NCI-H2029 treated with DMSO at 0.1 percent for 48 hours (cell line): ENCODE data around the gene NUDT13.

Experiments
- DNase-seq: peaks from one replicate; lab custom pipeline; 2025; lab: John Stamatoyannopoulos, UW

The NUDT13 gene

GRCh38 chr10:73110345-73110849 lies at the start of gene NUDT13:
Gene NUDT13, plus strand, starts transcription at chr10:73110455. Its CDS starts 3,911 bp downstream, at chr10:73114366.
- DNase-seq = peak; percentile 41

GRCh38 chr10:73060738-73061635 lies 49.3 kb upstream of the NUDT13 start:
- peak; percentile 23 for DNase-seq

- DNase-seq = no peak
These were observed 48.5 kb upstream of the NUDT13 start for GRCh38 chr10:73061743-73062142.

- DNase-seq = no peak
These were observed 44.8 kb upstream of the NUDT13 start for GRCh38 chr10:73065441-73065840.

GRCh38 chr10:73073627-73074026 lies 36.6 kb upstream of the NUDT13 start:
- no peak for DNase-seq

- no peak for DNase-seq
These were observed 34.4 kb upstream of the NUDT13 start for GRCh38 chr10:73075829-73076228.

GRCh38 chr10:73076360-73077183 lies 33.7 kb upstream of the NUDT13 start:
- DNase-seq = no peak

GRCh38 chr10:73079779-73080541 lies 30.3 kb upstream of the NUDT13 start:
- no peak for DNase-seq

- DNase-seq = no peak
These were observed 27.0 kb upstream of the NUDT13 start for GRCh38 chr10:73083221-73083620.

GRCh38 chr10:73084209-73084608 lies 26.0 kb upstream of the NUDT13 start:
- DNase-seq = no peak

GRCh38 chr10:73086816-73087215 lies 23.4 kb upstream of the NUDT13 start:
- no peak for DNase-seq

- DNase-seq = no peak
These were observed 22.0 kb upstream of the NUDT13 start for GRCh38 chr10:73088304-73088703.

GRCh38 chr10:73092830-73093229 lies 17.4 kb upstream of the NUDT13 start:
- DNase-seq = no peak

GRCh38 chr10:73093922-73094850 lies 16.1 kb upstream of the NUDT13 start:
- no peak for DNase-seq

GRCh38 chr10:73094986-73095480 lies 15.2 kb upstream of the NUDT13 start:
- DNase-seq = no peak

GRCh38 chr10:73095481-73096021 lies 14.7 kb upstream of the NUDT13 start:
- no peak for DNase-seq

GRCh38 chr10:73096041-73096448 lies 14.2 kb upstream of the NUDT13 start:
- DNase-seq = no peak

- DNase-seq = peak; percentile 54
These were observed 13.6 kb upstream of the NUDT13 start, which contains the start of gene P4HA1 for GRCh38 chr10:73096449-73097304. Gene P4HA1, minus strand, starts transcription at chr10:73096866. Its CDS starts 21,983 bp downstream, at chr10:73074883.

GRCh38 chr10:73097305-73097670 lies 13.0 kb upstream of the NUDT13 start:
- no peak for DNase-seq
